OCI-LY7 (cell line): ENCODE measurements around the gene EEIG1.

ENCODE experiments used
- EZH2phosphoT487 ChIP-seq: fragments of 200-600 bp; sonication (generic); IDR thresholded peaks from 2 replicates; pipeline ENCODE4 v1.6.1; 2018; ENCODE audit warnings: low read depth, borderline replicate concordance, mild to moderate bottlenecking, mixed run types, antibody characterized with exemption, low read length, moderate library complexity, mixed read lengths
- TF ChIP-seq, protein P1 (sequence below): fragments of 200-600 bp; sonication (generic); conservative IDR thresholded peaks from 2 replicates; pipeline ENCODE4 v1.5.1; 2014; ENCODE audit warnings: mild to moderate bottlenecking, antibody characterized with exemption, low read length, moderate library complexity, mixed read lengths

DNA sequence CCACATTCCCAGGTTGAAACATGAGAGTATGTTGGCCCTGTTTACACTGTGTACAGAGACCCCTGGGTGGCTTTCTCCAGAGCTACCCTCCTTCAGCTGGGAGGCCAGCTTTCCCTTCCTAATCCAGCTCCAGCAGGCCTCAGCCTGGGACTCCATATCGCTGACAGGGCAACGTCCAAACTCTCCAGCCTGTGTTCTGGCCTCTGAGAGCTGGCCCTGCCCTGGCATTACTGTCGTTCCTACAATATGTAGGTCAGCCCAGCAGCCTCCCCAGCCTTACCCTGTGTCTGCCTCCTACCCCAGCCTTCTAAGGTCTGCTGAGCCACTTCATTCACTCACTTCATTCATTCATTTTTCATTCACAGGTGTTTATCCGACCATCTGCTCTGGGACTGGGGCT is 8.3 kb upstream of the EEIG1 start:
- TF ChIP-seq, protein P1, sequence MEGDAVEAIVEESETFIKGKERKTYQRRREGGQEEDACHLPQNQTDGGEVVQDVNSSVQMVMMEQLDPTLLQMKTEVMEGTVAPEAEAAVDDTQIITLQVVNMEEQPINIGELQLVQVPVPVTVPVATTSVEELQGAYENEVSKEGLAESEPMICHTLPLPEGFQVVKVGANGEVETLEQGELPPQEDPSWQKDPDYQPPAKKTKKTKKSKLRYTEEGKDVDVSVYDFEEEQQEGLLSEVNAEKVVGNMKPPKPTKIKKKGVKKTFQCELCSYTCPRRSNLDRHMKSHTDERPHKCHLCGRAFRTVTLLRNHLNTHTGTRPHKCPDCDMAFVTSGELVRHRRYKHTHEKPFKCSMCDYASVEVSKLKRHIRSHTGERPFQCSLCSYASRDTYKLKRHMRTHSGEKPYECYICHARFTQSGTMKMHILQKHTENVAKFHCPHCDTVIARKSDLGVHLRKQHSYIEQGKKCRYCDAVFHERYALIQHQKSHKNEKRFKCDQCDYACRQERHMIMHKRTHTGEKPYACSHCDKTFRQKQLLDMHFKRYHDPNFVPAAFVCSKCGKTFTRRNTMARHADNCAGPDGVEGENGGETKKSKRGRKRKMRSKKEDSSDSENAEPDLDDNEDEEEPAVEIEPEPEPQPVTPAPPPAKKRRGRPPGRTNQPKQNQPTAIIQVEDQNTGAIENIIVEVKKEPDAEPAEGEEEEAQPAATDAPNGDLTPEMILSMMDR: no peak
- no peak for TF ChIP-seq EZH2phosphoT487
